ENCODE results near the gene GPER1.

DNA sequence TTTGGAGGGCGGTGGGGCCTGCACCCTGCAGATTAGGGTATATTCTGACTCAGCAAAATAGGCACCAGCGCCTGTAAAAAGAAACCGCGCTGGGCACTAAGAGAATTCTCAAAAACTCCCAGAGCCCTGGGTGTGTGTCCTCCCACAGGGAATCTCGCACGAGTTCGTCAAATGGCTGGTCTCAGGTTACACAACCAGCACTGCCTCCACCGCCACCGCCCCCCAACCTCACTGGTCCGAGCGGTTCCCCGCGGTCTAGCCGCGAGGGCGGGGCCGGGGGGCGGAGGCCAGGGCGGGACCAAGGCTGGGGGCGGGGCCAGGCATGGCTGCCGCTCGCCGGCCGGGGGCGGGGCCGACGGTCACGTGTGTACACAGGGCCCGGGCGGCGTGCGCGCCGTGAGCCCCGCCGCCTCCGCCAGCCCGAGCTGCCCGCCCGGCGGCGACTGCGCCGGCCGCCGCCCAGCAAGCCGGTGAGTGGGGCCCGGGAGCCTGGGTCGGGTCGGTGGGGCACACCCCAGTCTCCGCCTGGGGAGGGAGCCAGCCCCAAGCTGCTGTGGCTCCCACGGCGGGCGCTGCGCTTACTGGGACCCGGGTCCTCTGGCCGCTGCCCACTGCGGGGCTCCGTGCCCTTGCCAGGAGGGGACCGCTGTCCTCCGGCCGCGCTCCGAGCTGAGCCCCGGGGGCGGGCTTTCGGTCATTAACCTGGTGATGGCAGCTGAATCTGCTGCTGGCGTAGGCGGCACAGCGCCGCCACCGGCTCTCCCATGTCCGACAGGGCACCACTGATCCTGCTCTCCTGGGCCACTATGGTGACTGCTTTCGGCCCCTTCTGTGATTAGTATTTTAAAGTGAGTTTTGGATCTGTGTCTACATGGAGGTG, 43.5 kb upstream of the GPER1 start, which contains the start of gene GPR146:
- TF ChIP-seq POLR2A (IDR thresholded peaks at IDR 0.05; ENCODE audit: low read depth) (no peak), POLR2AphosphoS5 (IDR thresholded peaks at IDR 0.05) (peak; percentile 81 to 84), EP300 (IDR thresholded peaks at IDR 0.05) (no peak)
- TF ChIP-seq, protein P1, sequence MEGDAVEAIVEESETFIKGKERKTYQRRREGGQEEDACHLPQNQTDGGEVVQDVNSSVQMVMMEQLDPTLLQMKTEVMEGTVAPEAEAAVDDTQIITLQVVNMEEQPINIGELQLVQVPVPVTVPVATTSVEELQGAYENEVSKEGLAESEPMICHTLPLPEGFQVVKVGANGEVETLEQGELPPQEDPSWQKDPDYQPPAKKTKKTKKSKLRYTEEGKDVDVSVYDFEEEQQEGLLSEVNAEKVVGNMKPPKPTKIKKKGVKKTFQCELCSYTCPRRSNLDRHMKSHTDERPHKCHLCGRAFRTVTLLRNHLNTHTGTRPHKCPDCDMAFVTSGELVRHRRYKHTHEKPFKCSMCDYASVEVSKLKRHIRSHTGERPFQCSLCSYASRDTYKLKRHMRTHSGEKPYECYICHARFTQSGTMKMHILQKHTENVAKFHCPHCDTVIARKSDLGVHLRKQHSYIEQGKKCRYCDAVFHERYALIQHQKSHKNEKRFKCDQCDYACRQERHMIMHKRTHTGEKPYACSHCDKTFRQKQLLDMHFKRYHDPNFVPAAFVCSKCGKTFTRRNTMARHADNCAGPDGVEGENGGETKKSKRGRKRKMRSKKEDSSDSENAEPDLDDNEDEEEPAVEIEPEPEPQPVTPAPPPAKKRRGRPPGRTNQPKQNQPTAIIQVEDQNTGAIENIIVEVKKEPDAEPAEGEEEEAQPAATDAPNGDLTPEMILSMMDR (IDR thresholded peaks at IDR 0.05), result peak; percentile 54 to 72 (median 62)
